H1 (cell line): Measurements from ENCODE around the gene C1orf52. TPM values are rescaled to one million over a fixed set of nuclear protein-coding genes. Genes with fewer than 3 reads are reported as not detected.

Experiments
- CTCF ChIA-PET: fragments of 300-600 bp; sonication (Branson Sonifier 250); formaldehyde crosslinking; loops from one replicate; lab custom pipeline; 2021; ENCODE audit not compliant: partially characterized antibody; lab: Charles Lee
- POLR2A ChIA-PET: fragments of 300-600 bp; sonication (Branson Sonifier 250); formaldehyde crosslinking; loops from one replicate; lab custom pipeline; 2021; ENCODE audit warnings: inconsistent platforms; ENCODE audit not compliant: partially characterized antibody; lab: Charles Lee
- DNase-seq, 2 experiments: peaks; one replicate each; pipeline versions ENCODE4 v3.0.0 to v3.0.0-alpha.2; 2010 to 2022; ENCODE audit warnings: low spot score in 2 of 2, low read depth in 1 of 2, mixed read lengths in 1 of 2
- FAIRE-seq: peaks from 2 replicates; lab custom pipeline; 2011; peaks lifted over from hg19 to GRCh38; lab: Jason Lieb, UNC
- H2AFZ ChIP-seq: 2 replicates; pipeline ENCODE4 v1.8.1; 2012; ENCODE audit warnings: low read length, inconsistent platforms
- H2AK5ac ChIP-seq: 2 replicates; pipeline ENCODE4 v1.6.1; 2013; ENCODE audit warnings: low read depth, low read length
- H2BK120ac ChIP-seq: replicated peaks from 2 replicates; pipeline ENCODE3; 2013; ENCODE audit warnings: low read depth, low read length, inconsistent platforms
- H2BK12ac ChIP-seq: 2 replicates; pipeline ENCODE4 v1.6.1; 2013; ENCODE audit warnings: low read depth, low read length
- H2BK15ac ChIP-seq: 2 replicates; pipeline ENCODE4 v1.6.1; 2013; ENCODE audit warnings: low read length
- H2BK20ac ChIP-seq: 2 replicates; pipeline ENCODE4 v1.6.1; 2013; ENCODE audit warnings: low read length
- H2BK5ac ChIP-seq: 2 replicates; pipeline ENCODE4 v1.6.1; 2013; ENCODE audit warnings: low read depth, low read length
- H3K14ac ChIP-seq: 2 replicates; pipeline ENCODE4 v1.6.1; 2013; ENCODE audit warnings: inconsistent platforms; ENCODE audit not compliant: insufficient read length
- H3K18ac ChIP-seq: 2 replicates; pipeline ENCODE4 v1.6.1; 2013; ENCODE audit warnings: low read length; ENCODE audit errors: extremely low read depth
- H3K23ac ChIP-seq: 2 replicates; pipeline ENCODE4 v1.6.1; 2013; ENCODE audit warnings: inconsistent platforms; ENCODE audit not compliant: insufficient read length
- H3K23me2 ChIP-seq: 2 replicates; pipeline ENCODE4 v1.6.1; 2013; ENCODE audit warnings: low read depth, low read length
- H3K27ac ChIP-seq: 2 replicates; pipeline ENCODE4 v1.6.1; 2011; ENCODE audit warnings: low read depth, low read length, inconsistent platforms
- H3K27me3 ChIP-seq, 4 experiments: replicated peaks in 1 of 4; 1 replicate in 1 of 4; 2 replicates in 3 of 4; pipeline versions ENCODE4 v1.6.1 to v1.8.1; 2011 to 2013; ENCODE audit warnings: low read length in 3 of 4, mild to moderate bottlenecking in 3 of 4, inconsistent platforms in 2 of 4, mixed read lengths in 2 of 4, moderate library complexity in 1 of 4; ENCODE audit not compliant: control insufficient read depth in 3 of 4, insufficient read depth in 3 of 4; ENCODE audit errors: extremely low read depth in 1 of 4
- H3K36me3 ChIP-seq, 4 experiments: 2 replicates each; pipeline versions ENCODE4 v1.6.1 to v1.8.1; 2011 to 2013; ENCODE audit warnings: mild to moderate bottlenecking in 4 of 4, low read length in 3 of 4, moderate library complexity in 2 of 4, control low read depth in 1 of 4, inconsistent platforms in 1 of 4; ENCODE audit not compliant: insufficient read depth in 4 of 4, control insufficient read depth in 2 of 4
- H3K4ac ChIP-seq: replicated peaks from 2 replicates; pipeline ENCODE3; 2013; ENCODE audit warnings: low read length, low read depth, mixed read lengths, inconsistent platforms; ENCODE audit not compliant: insufficient read length
- H3K4me1 ChIP-seq, 4 experiments: replicated peaks in 1 of 4; 1 replicate in 1 of 4; 2 replicates in 3 of 4; pipeline versions ENCODE4 v1.6.1 to v1.8.1; 2011 to 2013; ENCODE audit warnings: low read length in 3 of 4, inconsistent platforms in 2 of 4, mixed read lengths in 1 of 4; ENCODE audit not compliant: insufficient read depth in 4 of 4, control insufficient read depth in 3 of 4
- H3K4me2 ChIP-seq, 2 experiments: 2 replicates each; pipeline versions ENCODE4 v1.6.1 to v1.8.1; 2011 to 2013; ENCODE audit warnings: low read depth in 2 of 2, low read length in 2 of 2, control low read depth in 1 of 2, inconsistent platforms in 1 of 2, mild to moderate bottlenecking in 1 of 2; ENCODE audit not compliant: insufficient read depth in 1 of 2
- H3K4me3 ChIP-seq, 4 experiments: fragments of 200-600, 300-600 bp in 1 of 4; sonication (generic), shearing (Covaris generic), sonication (Bioruptor Twin) in 1 of 4; 2 replicates each; pipeline versions ENCODE4 v1.5.1 to v1.8.1; 2011 to 2016; ENCODE audit warnings: low read length in 4 of 4, low read depth in 3 of 4, control low read depth in 2 of 4, inconsistent platforms in 2 of 4, mild to moderate bottlenecking in 2 of 4, mixed read lengths in 1 of 4, moderate library complexity in 1 of 4; ENCODE audit not compliant: insufficient read depth in 2 of 4; ENCODE audit errors: extremely low read depth in 1 of 4
- H3K56ac ChIP-seq: replicated peaks from 2 replicates; pipeline ENCODE3; 2013; ENCODE audit warnings: low read depth, mild to moderate bottlenecking, mixed read lengths, low read length, inconsistent platforms; ENCODE audit not compliant: insufficient read length
- H3K79me1 ChIP-seq: 2 replicates; pipeline ENCODE4 v1.6.1; 2013; ENCODE audit warnings: low read depth, low read length, control low read depth
- H3K79me2 ChIP-seq, 2 experiments: 2 replicates each; pipeline versions ENCODE4 v1.6.1 to v1.8.1; 2012 to 2013; ENCODE audit warnings: low read length in 2 of 2, mild to moderate bottlenecking in 2 of 2, inconsistent platforms in 1 of 2; ENCODE audit not compliant: insufficient read depth in 2 of 2, control insufficient read depth in 1 of 2
- H3K9ac ChIP-seq, 4 experiments: replicated peaks in 1 of 4; 1 replicate in 1 of 4; 2 replicates in 3 of 4; pipeline versions ENCODE4 v1.6.1 to v1.8.1; 2011 to 2013; ENCODE audit warnings: low read depth in 3 of 4, low read length in 3 of 4, control low read depth in 2 of 4, mild to moderate bottlenecking in 2 of 4, moderate library complexity in 2 of 4, inconsistent platforms in 1 of 4; ENCODE audit errors: extremely low read depth in 1 of 4
- H3K9me3 ChIP-seq, 2 experiments: 2 replicates each; pipeline versions ENCODE4 v1.6.1 to v1.8.1; 2012 to 2013; ENCODE audit warnings: mild to moderate bottlenecking in 2 of 2, moderate library complexity in 2 of 2, control low read depth in 1 of 2, inconsistent platforms in 1 of 2, low read depth in 1 of 2, low read length in 1 of 2, mixed read lengths in 1 of 2; ENCODE audit not compliant: insufficient read depth in 2 of 2
- H4K20me1 ChIP-seq, 2 experiments: replicated peaks in 1 of 2; 2 replicates each; pipeline versions ENCODE3 to v1.8.1; 2011 to 2013; ENCODE audit warnings: inconsistent platforms in 2 of 2, low read length in 2 of 2, mild to moderate bottlenecking in 1 of 2; ENCODE audit not compliant: insufficient read depth in 2 of 2, control insufficient read depth in 1 of 2
- H4K5ac ChIP-seq: 2 replicates; pipeline ENCODE4 v1.6.1; 2013; ENCODE audit warnings: low read length, low read depth, mixed read lengths, inconsistent platforms; ENCODE audit not compliant: insufficient read length
- H4K8ac ChIP-seq: 2 replicates; pipeline ENCODE4 v1.8.0; 2013; ENCODE audit warnings: mild to moderate bottlenecking, moderate library complexity, low read length, inconsistent platforms; ENCODE audit not compliant: insufficient read depth; ENCODE audit errors: extremely low read depth
- H4K91ac ChIP-seq: replicated peaks from 2 replicates; pipeline ENCODE3; 2013; ENCODE audit warnings: low read length, mixed read lengths, inconsistent platforms; ENCODE audit not compliant: insufficient read length
- NANOG ChIP-seq: IDR thresholded peaks from 2 replicates; pipeline ENCODE4 v1.6.1; 2011; ENCODE audit warnings: low read length, low read depth, mild to moderate bottlenecking, inconsistent platforms; ENCODE audit not compliant: insufficient read depth, poor library complexity, severe bottlenecking
- RAD21 ChIP-seq, 2 experiments: IDR thresholded peaks in 1 of 2; conservative IDR thresholded peaks in 1 of 2; 2 replicates each; pipeline ENCODE4 v1.6.1; 2011; ENCODE audit warnings: low read depth in 2 of 2, low read length in 2 of 2, improper control_type of control experiment in 1 of 2, inconsistent platforms in 1 of 2, mild to moderate bottlenecking in 1 of 2, moderate library complexity in 1 of 2
- WGBS, 2 experiments: shearing (Covaris generic) in 1 of 2; methylation state at CpG; one replicate each; pipeline versions ENCODE4 v1.1.6 to v1.1.7; 2013 to 2015; ENCODE audit warnings: low lambda C conversion rate in 2 of 2, mixed read lengths in 2 of 2, inconsistent platforms in 1 of 2, low coverage in 1 of 2, missing lambda C conversion rate in 1 of 2; ENCODE audit not compliant: insufficient replicate concordance in 2 of 2, insufficient coverage in 1 of 2, insufficient read length in 1 of 2; ENCODE audit errors: extremely low coverage in 1 of 2, missing lambda C conversion rate in 1 of 2; 5-methylcytosine and 5-hydroxymethylcytosine counted together
- polyA plus RNA-seq, 7 experiments: library from polyadenylated mRNA; depleted of rRNA in 3 of 7; stranded (reverse) in 5 of 7; unstranded in 2 of 7; fragments of >200 nt in 5 of 7; fragments of 200-250 nt in 2 of 7; gene quantifications; 1 replicate in 5 of 7; 2 replicates in 1 of 7; 4 replicates in 1 of 7; pipeline versions ENCODE4 v1.2.1 to v1.2.3, GENCODE V29; 2011 to 2013; ENCODE audit warnings: missing spikeins in 2 of 7, mixed read lengths in 2 of 7
- total RNA-seq: library from RNA; stranded (reverse); fragmentation: NEBNext Ultra II Directional; extraction: Animal tissue kit (Norgen Biotek cat#: 25700); gene quantifications from 2 replicates; pipeline ENCODE4 v1.2.1, GENCODE V29; 2021
- TF ChIP-seq, protein P1 (sequence below), 3 experiments: IDR thresholded peaks; 1 replicate in 2 of 3; 2 replicates in 1 of 3; pipeline versions ENCODE4 v1.5.1 to v1.6.1; 2011; ENCODE audit warnings: low read length in 3 of 3, mild to moderate bottlenecking in 3 of 3, inconsistent platforms in 2 of 3, low read depth in 1 of 3, moderate library complexity in 1 of 3; ENCODE audit not compliant: insufficient read depth in 1 of 3; ENCODE audit errors: control extremely low read depth in 1 of 3

C1orf52 gene
- total and polyA plus RNA-seq, 2 of the 8 experiments (the other 6 are each of a cell fraction or from before 2014, with no cell fraction given), result 29.2 to 39.1 TPM

DNA sequence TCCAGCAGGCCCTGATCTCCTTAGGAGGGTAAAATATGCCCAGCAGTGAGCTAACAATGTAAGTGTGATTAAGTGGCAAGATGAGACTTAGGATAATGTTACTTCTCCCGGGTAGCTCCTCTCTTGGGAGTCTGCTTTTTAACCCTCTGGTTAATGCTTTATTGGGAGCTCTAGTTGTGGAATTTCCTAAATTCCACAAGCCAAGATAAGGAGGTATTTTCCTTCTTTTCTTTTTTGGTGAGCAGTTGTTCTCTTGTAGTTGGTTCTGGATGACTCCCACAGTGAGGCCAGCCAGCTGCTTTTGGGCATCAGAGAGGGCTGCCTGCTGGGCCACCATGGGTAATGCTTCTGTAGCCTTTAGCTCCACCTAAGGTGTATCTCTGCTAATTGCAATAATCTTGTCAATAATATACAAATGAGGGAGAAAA is 19.3 kb downstream of the C1orf52 start:
- FAIRE-seq (peak; percentile 52), DNase-seq (no peak)
- Histone ChIP-seq H3K27me3 (no peaks in the 10 kb centered on the region), H3K56ac (no peak overlapping the region), H3K79me2 (no peaks in the 10 kb centered on the region), H2AK5ac (no peak overlapping the region), H3K36me3 (no peaks in the 10 kb centered on the region), H4K20me1 (no peaks in the 10 kb centered on the region), H3K27ac (no peak overlapping the region), H3K23ac (no peak overlapping the region), H3K9ac (no peak overlapping the region), H3K4me3 (no peak overlapping the region), H2BK12ac (no peak overlapping the region), H3K18ac (no peak overlapping the region), H3K23me2 (no peaks in the 10 kb centered on the region), H3K14ac (no peak overlapping the region), H2BK20ac (no peak overlapping the region), H3K4ac (no peak overlapping the region), H4K5ac (no peak overlapping the region), H3K4me1 (peaks cover 0 to 1% (median 0%) of the 10 kb centered on the region in 4 experiments; a peak in 2 of 7 replicates), H3K4me2 (no peak overlapping the region; a peak in 1 of 4 replicates), H4K8ac (no peak overlapping the region), H2BK120ac (no peak overlapping the region), H4K91ac (no peak overlapping the region), H2BK5ac (no peak overlapping the region), H2BK15ac (no peak overlapping the region), H3K79me1 (no peaks in the 10 kb centered on the region), H2AFZ (peak overlapping the region; percentile 89; the same call in 1 of the 2 replicates), H3K9me3 (no peaks in the 10 kb centered on the region)
- WGBS, 2 experiments, result 86% methylated on average over 1 of the region's 1 CpG; no CpG with 5 or more reads in 1 of the 2 experiments
- TF ChIP-seq RAD21 (IDR thresholded peaks at IDR 0.05 in 1 of 2, conservative IDR thresholded peaks at IDR 0.05 in 1 of 2; ENCODE audit: low read depth in 2 of 2, low read length in 2 of 2) (peak; percentile 79 to 85), NANOG (no peak)
- TF ChIP-seq, protein P1, sequence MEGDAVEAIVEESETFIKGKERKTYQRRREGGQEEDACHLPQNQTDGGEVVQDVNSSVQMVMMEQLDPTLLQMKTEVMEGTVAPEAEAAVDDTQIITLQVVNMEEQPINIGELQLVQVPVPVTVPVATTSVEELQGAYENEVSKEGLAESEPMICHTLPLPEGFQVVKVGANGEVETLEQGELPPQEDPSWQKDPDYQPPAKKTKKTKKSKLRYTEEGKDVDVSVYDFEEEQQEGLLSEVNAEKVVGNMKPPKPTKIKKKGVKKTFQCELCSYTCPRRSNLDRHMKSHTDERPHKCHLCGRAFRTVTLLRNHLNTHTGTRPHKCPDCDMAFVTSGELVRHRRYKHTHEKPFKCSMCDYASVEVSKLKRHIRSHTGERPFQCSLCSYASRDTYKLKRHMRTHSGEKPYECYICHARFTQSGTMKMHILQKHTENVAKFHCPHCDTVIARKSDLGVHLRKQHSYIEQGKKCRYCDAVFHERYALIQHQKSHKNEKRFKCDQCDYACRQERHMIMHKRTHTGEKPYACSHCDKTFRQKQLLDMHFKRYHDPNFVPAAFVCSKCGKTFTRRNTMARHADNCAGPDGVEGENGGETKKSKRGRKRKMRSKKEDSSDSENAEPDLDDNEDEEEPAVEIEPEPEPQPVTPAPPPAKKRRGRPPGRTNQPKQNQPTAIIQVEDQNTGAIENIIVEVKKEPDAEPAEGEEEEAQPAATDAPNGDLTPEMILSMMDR (IDR thresholded peaks at IDR 0.05; ENCODE audit: control extremely low read depth in 1 of 3, insufficient read depth in 1 of 3, low read depth in 1 of 3, low read length in 3 of 3), result peak in 2 of 3 experiments; percentile 48 to 64; a peak in 3 of 4 replicates
- ChIA-PET POLR2A (interaction anchor here (0.6 to 1.6 kb wide), 4 partner anchors 10 to 546 kb away, joined by 3 to 5 read pairs (median 3); no protein-coding TSS in a partner anchor), CTCF (interaction anchor here (0.8 to 10.5 kb wide), 23 partner anchors 10 to 440 kb away, joined by 3 to 115 read pairs (median 4); partner anchors contain the start of genes C1orf52 and SYDE2)
